HG02884 (cell line): ENCODE data around the gene TMEM131.
"Not testable (repeated sequence)": the region's sequence is repeated elsewhere in the genome, so short reads cannot be mapped to it uniquely, and the experiment has no call there.

Experiments
- ATAC-seq: cut with Tn5 transposase; IDR thresholded peaks from one replicate; pipeline ENCODE4 v1.9.1; 2021; ENCODE audit warnings: mild to moderate bottlenecking, moderate library complexity; ENCODE audit not compliant: unreplicated experiment

The TMEM131 gene

GRCh38 chr2:97869722-97870346, 125.9 kb downstream of the TMEM131 start:
- no peak for ATAC-seq

DNA sequence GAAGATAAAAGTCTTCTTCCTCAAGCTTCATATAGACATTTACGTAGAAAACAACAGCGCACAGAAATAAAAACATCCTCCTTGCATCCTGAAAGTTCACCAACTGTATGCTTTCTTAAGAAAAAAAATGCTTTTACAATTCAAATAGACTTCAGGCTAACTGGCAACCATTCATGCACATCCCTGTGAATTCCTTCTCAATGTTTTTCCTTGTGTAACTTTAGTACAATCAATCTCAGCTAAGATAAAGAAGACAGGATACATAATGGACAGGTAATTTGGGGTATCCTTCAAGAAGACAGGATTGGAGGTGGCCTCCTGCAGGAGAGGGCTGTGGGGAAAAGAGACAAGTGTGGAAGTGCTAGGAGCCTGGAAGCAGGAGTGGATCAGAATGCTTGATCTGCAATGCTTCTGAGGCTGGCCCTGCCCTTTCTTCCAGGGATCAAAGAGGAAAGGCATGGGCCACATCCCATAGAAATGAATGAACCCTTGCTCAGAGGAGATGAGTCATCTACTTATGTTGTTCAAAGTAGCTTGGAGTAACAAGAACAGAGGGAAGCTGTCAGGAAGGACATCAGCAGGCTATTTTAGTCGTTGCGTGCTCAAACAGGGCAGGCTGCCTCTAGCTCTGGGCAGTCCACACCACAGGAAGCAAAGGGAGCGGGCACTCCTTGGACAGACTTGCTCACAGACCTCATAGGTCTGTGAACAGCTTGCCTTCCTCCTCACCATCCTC, 126.6 kb downstream of the TMEM131 start:
- no peak for ATAC-seq

GRCh38 chr2:97863829-97864228, 131.9 kb downstream of the TMEM131 start:
- no peak for ATAC-seq

- ATAC-seq = no peak
These were observed 134.6 kb downstream of the TMEM131 start for GRCh38 chr2:97861177-97861576.

- ATAC-seq = no peak
These were observed 137.3 kb downstream of the TMEM131 start for GRCh38 chr2:97858442-97858841.

- no peak for ATAC-seq
These were observed 138.2 kb downstream of the TMEM131 start for GRCh38 chr2:97857553-97857952.

DNA sequence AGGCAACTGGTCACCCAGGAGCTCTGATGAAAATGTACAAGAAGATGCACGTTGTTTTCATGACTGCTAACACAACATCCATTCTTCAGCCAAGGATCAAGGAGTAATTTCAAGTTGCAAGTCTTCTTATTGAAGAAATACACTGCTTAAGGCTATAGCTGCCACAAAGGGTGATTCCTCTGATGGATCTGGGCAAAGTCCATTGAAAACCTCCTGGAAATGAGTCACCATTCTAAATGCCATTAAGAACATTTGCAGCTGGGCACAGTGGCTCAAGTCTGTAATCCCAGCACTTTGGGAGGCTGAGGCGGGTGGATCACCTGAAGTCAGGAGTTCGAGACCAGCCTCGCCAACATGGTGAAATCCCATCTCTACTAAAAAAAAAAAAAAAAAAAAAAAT, 142.7 kb downstream of the TMEM131 start:
- not testable (repeated sequence) for ATAC-seq

- ATAC-seq = no peak
These were observed 144.6 kb downstream of the TMEM131 start for GRCh38 chr2:97851172-97851571.

DNA sequence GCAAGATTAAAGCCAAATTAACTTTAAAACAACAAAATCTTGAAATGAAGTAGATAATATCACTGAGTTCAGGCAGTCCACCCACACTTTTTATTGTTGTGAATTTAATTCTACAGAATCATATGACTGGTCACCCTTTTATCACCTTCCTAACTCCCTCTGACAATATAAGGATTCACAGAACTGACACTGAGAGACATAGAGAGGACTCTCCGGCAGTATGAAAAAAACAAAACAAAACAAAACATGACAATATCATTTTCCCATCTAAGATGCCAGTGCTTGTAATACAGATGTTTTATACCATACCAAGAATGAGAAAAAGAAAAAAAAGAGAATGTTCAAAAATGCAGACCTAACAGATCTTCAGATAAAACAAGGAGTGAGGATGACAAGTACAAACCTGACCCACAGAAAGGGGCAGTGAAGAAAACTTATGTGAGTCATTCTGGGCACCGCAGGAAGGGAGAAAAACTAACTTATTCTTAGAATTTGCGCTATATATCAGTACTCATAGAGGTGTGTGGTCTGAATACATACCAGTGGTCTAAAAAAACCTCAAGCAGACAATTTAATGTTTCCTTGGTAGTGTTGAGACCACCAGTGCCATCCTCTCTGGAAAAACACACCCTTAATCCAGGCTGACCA, 145.7 kb downstream of the TMEM131 start:
- ATAC-seq = no peak

GRCh38 chr2:97848306-97848705, 147.4 kb downstream of the TMEM131 start:
- ATAC-seq = no peak

DNA sequence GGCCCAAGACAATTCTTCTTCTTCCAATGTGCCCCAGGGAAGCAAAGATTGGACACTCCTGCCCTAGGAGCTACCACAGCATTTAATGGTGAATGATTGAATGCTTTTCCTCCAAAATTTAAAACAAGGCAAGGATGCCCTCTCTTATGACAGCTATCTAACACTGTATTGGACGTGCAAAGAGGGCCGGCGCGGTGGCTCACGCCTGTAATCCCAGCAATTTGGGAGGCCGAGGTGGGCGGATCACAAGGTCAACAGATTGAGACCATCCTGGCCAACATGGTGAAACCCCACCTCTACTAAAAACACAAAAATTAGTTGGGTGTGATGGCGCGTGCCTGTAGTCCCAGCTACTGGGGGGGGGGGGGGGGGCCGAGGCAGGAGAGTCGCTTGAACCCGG, 149.0 kb downstream of the TMEM131 start:
- not testable (repeated sequence) for ATAC-seq

GRCh38 chr2:97845818-97846217, 149.9 kb downstream of the TMEM131 start:
- ATAC-seq = no peak

DNA sequence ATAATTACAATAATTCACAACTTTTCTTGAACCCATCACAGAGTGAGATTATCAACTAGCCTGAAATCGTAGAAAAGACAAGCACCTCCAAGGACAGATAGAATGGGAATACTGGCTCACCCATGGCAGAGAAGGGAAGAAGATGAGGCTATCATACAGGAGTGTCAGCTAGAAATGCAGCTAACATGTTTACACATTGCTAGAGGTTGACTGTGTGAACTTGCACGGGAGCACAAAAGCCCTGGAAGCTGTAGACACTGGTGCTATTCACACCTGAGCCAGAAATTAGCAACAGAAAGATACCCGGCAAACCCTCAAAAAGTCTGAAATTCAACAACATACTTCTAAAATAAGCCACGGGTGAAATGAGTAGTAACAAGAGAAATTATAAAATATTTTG, 150.6 kb downstream of the TMEM131 start:
- ATAC-seq = no peak

DNA sequence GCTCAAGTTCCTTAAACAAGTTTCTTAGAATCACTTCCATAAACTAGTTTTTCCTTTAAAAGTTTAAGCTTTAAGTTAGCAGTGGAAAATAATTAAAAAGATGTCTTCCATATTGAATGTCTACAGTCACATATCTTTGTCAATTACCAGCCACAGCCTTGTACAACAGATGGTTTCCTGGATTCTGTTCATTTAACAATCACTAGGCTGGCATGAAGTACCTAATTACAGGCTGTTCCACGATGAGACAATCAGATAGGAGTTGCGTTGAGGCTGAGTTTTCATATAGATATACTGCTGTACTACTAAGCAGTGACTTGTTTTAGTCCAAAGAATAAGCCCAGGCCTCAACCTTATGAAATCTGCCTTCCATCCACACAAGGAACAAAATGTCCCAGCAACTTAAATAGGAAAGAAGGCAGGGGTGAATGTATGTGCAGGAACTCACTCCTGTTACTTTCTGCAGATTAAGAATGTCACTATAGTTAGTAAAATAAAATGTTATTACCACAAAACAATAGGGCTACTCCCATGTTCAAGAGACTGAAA, 151.4 kb downstream of the TMEM131 start:
- no peak for ATAC-seq

DNA sequence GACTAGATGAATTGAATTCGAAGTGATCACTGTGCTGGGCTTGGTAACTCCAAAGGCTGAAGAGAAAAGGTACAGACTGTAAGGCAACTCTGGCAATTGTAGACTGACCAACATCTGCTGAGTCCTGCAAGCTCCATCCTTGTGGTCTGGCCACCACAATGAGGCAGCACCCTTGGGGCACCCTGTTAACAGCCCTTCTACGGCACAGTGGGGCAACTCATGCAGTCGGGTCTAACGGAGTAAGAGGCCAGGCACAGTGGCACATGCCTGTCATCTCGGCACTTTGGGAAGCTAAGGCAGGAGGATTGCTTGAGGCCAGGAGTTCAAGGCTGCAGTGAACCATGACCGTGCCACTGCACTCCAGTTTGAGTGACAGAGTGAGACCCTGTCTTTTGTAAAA, 155.6 kb downstream of the TMEM131 start:
- no peak for ATAC-seq

DNA sequence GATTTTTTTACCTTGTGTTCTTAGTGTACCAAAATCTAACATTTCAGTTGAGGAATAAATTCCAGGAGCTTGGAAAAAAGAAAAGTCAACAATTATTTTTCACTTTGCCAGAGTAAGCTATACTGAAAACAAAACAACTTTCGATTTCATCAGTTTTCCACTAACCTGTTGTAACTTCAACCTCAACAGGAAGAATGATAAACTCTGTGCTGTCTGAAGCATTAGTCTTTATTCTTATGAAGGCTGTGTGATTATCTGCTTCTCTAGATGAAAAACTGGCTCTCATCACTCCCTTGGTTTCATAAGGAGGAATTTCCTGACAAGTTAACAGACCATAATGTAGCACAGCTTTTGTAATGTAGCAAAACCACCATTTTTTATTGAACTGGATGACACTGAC, 161.1 kb downstream of the TMEM131 start:
- ATAC-seq = no peak

DNA sequence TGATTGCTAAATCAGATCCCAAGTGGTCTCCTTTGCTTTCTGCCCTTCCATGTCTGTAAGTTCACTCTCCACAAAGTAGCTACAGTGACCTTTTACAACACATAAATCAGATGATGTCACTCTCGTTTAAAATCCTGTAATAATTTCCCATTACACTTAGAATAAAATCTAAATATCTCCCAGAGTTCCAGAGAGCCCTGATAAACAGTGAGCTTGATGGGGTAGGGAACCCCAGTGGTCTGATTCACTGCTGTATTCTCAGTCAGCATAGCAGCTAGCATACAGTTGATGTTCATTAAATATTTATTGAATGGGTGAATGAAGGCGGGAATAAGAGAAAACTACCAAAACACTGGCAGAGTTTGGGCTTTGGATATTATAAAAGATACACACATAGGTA, 164.6 kb downstream of the TMEM131 start:
- ATAC-seq = no peak

- not testable (repeated sequence) for ATAC-seq
These were observed 166.5 kb downstream of the TMEM131 start for GRCh38 chr2:97829255-97829654.

GRCh38 chr2:97827013-97827412, 168.7 kb downstream of the TMEM131 start:
- ATAC-seq = not testable (repeated sequence)

DNA sequence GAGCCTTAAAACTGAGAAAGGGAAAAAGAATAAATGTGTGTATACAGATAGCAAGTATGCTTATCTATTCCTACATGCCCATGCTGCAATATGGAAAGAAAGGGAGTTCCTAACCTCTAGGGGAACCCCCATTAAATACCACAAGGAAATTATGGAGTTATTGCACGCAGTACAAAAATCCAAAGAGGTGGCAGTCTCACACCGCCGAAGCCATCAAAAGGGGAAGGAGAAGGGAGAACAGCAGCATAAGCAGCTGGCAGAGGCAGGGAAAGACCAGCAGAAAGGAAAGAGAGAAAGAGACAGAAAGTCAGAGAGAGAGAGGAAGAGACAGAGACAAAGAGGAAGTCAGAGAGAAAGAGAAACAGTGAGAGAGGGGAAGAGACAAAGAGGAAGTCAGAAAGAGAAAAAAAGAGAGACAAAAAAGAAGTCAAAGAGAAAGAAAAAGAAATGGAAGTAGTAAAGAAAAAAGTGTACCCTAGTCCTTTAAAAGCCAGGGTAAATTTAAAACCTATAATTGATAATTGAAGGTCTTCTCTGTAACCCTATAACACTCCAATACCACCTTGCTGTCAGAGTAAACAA, 169.4 kb downstream of the TMEM131 start:
- not testable (repeated sequence) for ATAC-seq

- not testable (repeated sequence) for ATAC-seq
These were observed 171.7 kb downstream of the TMEM131 start for GRCh38 chr2:97824011-97824410.
